DND-41 (cell line): Measurements from ENCODE around the gene CERCAM.

Experiments used
- CTCF ChIP-seq: IDR thresholded peaks from 2 replicates; pipeline ENCODE4 v1.5.1; 2012; ENCODE audit warnings: borderline replicate concordance, low read length, moderate library complexity, mild to moderate bottlenecking; ENCODE audit not compliant: poor library complexity, severe bottlenecking; ENCODE audit errors: extremely low read depth
- EZH2 ChIP-seq: IDR thresholded peaks from 3 replicates; pipeline ENCODE4 v1.6.1; 2012; ENCODE audit warnings: borderline replicate concordance, low read depth, mild to moderate bottlenecking, moderate library complexity, low read length, inconsistent platforms; ENCODE audit not compliant: severe bottlenecking

- TF ChIP-seq CTCF (no peak), EZH2 (no peak)
Observed at GRCh38 chr9:128396970-128397613, 23.6 kb upstream of the CERCAM start.
